ENCODE measurements around the gene VPS37D.

Gene VPS37D

DNA sequence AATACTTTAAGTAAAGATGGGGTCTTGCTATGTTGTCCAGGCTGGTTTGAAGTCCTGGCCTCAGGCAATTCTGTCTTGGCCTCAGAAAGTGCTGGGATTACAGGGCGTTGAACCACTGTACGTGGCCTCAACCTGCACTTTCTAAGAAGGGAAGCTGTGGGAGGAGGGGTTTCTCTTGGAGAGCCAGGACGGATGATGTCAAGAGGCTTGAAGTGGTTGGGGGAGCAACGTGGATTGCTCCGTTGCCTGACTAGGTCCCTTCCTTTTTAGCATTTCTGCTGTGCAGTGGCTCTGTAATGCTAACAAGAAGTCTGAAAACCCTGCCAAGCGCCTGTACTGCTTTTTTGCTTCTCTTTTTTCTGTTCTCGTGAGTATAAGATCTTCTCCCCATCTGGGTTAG, 23.0 kb downstream of the VPS37D start:
- no peak overlapping the region for H3K4me3 ChIP-seq (ENCODE audit: low read depth, low read length)
- TF ChIP-seq, protein P1, sequence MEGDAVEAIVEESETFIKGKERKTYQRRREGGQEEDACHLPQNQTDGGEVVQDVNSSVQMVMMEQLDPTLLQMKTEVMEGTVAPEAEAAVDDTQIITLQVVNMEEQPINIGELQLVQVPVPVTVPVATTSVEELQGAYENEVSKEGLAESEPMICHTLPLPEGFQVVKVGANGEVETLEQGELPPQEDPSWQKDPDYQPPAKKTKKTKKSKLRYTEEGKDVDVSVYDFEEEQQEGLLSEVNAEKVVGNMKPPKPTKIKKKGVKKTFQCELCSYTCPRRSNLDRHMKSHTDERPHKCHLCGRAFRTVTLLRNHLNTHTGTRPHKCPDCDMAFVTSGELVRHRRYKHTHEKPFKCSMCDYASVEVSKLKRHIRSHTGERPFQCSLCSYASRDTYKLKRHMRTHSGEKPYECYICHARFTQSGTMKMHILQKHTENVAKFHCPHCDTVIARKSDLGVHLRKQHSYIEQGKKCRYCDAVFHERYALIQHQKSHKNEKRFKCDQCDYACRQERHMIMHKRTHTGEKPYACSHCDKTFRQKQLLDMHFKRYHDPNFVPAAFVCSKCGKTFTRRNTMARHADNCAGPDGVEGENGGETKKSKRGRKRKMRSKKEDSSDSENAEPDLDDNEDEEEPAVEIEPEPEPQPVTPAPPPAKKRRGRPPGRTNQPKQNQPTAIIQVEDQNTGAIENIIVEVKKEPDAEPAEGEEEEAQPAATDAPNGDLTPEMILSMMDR (IDR thresholded peaks at IDR 0.05; ENCODE audit: borderline replicate concordance, insufficient read depth, low read depth, low read length): no peak

DNA sequence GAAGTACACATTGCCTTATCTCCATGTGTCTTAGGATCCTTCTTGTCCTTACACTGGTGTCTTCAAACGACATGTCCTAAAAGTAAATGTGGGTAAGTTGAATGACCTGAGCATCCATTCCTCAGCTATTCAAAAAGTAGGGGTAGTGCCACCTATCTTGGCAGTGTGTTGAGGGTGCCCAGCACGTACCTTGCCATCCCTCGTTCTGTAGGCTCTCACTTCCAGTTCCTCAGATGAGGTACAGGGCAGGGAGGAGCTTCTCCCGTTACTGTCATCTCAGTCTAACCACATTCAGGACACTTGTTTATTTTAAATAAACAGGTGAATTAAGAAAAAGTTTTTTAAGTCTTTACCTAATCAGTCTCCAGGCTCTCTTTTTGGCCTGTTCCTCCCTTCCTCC, 28.7 kb downstream of the VPS37D start:
- H3K4me3 ChIP-seq (ENCODE audit: low read depth, low read length): no peak overlapping the region
- TF ChIP-seq, protein P1 (IDR thresholded peaks at IDR 0.05; ENCODE audit: borderline replicate concordance, insufficient read depth, low read depth, low read length): no peak

DNA sequence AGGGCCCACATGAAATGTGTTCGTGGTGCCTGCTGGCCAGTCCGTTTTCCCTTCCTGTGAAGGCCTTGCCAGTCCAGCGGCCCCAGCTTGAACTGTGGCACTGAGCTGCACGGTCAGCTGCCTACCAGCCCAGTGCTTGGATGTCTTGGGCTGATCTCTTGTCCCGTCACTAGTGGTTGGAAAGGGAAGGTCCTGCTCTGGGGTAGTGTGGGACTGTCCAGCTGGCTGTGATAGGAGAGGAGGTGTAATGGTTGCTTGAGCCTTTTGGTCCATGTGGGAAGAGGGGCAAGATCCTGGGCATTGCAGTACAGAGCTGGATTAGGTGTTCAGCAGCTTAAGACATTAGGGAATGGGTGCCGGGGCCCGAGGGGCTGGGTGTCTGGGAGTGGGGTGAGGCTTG, 30.8 kb downstream of the VPS37D start:
- TF ChIP-seq, protein P1 (IDR thresholded peaks at IDR 0.05; ENCODE audit: borderline replicate concordance, insufficient read depth, low read depth, low read length): no peak
- H3K4me3 ChIP-seq (ENCODE audit: low read depth, low read length): no peak overlapping the region

DNA sequence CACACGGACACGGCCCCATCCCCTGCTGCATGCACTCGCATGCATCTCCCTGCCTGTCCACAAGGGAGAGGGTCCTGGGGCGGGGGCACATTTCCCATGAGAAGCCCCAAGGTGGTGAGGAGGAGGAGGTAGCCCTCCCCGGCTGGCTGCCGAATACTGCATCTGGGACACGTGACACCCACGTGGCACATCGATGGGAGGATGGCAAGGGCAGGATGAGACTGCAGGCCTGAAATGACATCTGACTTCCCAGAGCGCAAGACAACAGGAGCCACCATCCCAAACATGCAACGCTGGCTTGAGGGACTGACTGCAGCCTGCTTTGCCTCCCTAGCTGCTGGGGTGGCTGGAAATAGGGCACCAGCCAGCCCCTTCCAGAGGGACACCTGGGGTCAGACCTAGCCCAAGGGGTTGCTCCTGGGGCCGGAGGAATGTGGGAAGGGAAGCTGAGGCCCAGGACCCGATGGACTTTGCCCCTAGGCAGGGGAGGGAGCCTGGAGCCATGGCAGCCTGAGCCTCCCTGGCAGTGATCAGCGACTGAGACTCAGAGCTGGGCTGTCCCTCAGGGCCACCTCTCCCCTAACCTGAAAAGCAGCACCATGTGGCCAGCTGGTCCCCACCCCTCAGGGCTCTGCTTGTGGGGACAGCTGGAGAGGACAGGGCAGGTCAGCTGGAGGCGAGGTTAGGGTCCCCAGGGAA, 31.9 kb downstream of the VPS37D start:
- TF ChIP-seq, protein P1 (IDR thresholded peaks at IDR 0.05; ENCODE audit: borderline replicate concordance, insufficient read depth, low read depth, low read length): no peak
- no peak overlapping the region for H3K4me3 ChIP-seq (ENCODE audit: low read depth, low read length)

DNA sequence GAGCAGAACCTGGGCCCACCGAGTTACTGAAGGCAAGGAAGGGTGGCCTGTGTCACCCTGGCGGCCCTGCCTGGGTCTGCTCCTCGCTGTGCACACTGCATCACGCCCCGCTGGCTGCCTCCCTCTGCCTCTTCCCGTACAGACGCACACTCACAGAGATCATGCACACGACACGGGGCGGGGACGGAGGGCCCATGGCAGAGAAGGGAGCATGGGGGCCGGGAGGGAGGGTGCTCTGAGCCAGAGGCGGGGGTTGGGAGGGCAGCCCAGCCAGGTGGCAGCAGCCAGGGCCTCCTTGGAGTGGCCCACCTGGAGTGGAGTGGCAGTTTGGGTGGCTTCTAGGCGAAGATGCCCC, 32.4 kb downstream of the VPS37D start:
- TF ChIP-seq, protein P1 (IDR thresholded peaks at IDR 0.05; ENCODE audit: borderline replicate concordance, insufficient read depth, low read depth, low read length): no peak
- H3K4me3 ChIP-seq (ENCODE audit: low read depth, low read length): no peak overlapping the region

DNA sequence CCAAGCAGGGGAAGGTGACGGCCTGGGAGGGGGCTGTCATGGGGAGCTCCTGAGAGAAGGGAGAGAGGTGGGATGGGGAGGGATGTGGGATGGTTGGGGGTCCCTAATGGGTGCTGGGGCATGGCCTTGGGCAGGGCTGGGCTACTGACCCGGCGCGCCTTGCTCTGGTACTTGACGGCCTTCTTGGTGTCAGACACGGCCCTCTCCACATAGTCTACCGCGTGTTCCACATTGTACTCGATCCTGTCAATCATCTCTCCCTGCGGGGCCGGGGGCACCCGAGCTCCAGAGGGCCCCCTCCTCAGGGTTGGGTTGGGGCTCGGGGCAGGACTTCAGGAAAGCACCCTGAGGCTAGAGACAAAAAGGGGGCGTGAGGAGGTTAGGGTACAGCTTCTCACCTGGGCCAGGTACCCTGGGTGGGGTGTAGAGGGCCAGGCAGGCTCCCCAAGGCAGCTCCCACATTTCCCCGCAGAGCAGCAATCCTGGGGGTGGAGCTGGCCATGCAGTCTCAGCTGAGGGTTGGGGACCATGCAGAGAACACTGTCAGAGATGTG, 33.0 kb downstream of the VPS37D start:
- TF ChIP-seq, protein P1 (IDR thresholded peaks at IDR 0.05; ENCODE audit: borderline replicate concordance, insufficient read depth, low read depth, low read length): no peak
- H3K4me3 ChIP-seq (ENCODE audit: low read depth, low read length): no peak overlapping the region

DNA sequence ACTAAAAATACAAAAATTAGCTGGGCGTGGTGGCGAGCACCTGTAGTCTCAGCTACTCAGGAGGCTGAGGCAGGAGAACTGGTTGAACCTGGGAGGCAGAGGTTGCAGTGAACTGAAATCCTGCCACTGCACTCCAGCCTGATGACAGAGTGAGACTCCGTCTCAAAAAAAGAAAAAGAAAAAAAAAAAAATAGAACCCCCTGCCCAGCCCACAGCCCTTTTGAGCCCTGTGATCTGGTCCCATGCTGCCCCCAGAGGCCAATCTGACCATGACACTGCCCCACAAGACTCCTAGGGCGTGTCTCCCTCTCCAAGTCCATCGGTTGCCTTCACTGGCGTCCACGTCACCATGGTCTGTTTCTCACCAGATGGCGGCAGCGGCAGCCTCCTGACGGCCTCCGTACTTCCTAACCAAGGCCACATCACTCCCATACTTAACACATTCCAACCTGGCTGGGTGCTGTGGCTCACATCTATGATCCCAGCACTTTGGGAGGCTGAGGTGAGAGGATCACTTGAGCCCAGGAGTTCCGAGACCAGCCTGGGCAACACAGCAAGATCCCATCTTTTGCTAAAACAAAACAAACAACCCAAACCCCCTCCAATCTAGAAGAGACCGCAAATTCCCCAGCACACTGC, 33.8 kb downstream of the VPS37D start:
- TF ChIP-seq, protein P1 (IDR thresholded peaks at IDR 0.05; ENCODE audit: borderline replicate concordance, insufficient read depth, low read depth, low read length): peak; percentile 64
- no peak overlapping the region for H3K4me3 ChIP-seq (ENCODE audit: low read depth, low read length)

Data from GM12875 (cell line).